Mammary epithelial cell (primary cell): ENCODE measurements around the gene SRGAP2C.
"Not testable (repeated sequence)": the region's sequence is repeated elsewhere in the genome, so short reads cannot be mapped to it uniquely, and the experiment has no call there.

Experiments
- CTCF ChIP-seq, 2 donors: IDR thresholded peaks in 1 of 2; conservative IDR thresholded peaks in 1 of 2; 2 replicates each; pipeline ENCODE4 v1.5.1; 2011 to 2012; ENCODE audit warnings: inconsistent platforms in 2 of 2, low read length in 2 of 2, mild to moderate bottlenecking in 2 of 2, control low read depth in 1 of 2, low read depth in 1 of 2; ENCODE audit not compliant: insufficient read depth in 1 of 2; ENCODE audit errors: extremely low read depth in 1 of 2
- EZH2 ChIP-seq: IDR thresholded peaks from 2 replicates; pipeline ENCODE4 v1.6.1; 2012; ENCODE audit warnings: low read length, inconsistent platforms, borderline replicate concordance

GRCh38 chr1:121339611-121340010 is 154.8 kb downstream of the SRGAP2C start:
- TF ChIP-seq CTCF (conservative IDR thresholded peaks at IDR 0.05 in 1 of 2, IDR thresholded peaks at IDR 0.05 in 1 of 2; ENCODE audit: extremely low read depth in 1 of 2, insufficient read depth in 1 of 2, low read depth in 1 of 2, low read length in 2 of 2); EZH2: not testable (repeated sequence)
